ENCODE results near the gene FGGY. TPM values are rescaled to one million over a fixed set of nuclear protein-coding genes. Genes with fewer than 3 reads are reported as not detected.
"Not testable (repeated sequence)": the region's sequence is repeated elsewhere in the genome, so short reads cannot be mapped to it uniquely, and the experiment has no call there.

Gene FGGY
- total RNA-seq, 2 experiments from 2014 or later, result 11.9 to 13.6 TPM

GRCh38 chr1:59353453-59353852 lies 56.6 kb downstream of the FGGY start:
- Mint-ChIP-seq H3K27ac (no peak overlapping the region), H3K9me3 (no peaks in the 10 kb centered on the region), H3K36me3 (ENCODE audit: low read depth) (peaks cover 4% of the 10 kb centered on the region), H3K27me3 (no peaks in the 10 kb centered on the region), H3K4me3 (no peak overlapping the region), H3K4me1 (ENCODE audit: low read depth) (peaks cover 9% of the 10 kb centered on the region)
- no peak for TF ChIP-seq CTCF (IDR thresholded peaks at IDR 0.05)
- ChIA-PET CTCF (no interaction called here), POLR2A (interaction anchor here (0.5 kb wide), 1 partner anchor 387 kb away, joined by 3 read pairs; no protein-coding TSS in a partner anchor)
- ATAC-seq (no peak), DNase-seq (no peak)
- intact Hi-C loops (cut with micrococcal nuclease), result no loop called here

- DNase-seq; POLR2A ChIA-PET; intact Hi-C loops (cut with micrococcal nuclease); H3K4me1 Mint-ChIP-seq (ENCODE audit: low read depth); H3K27me3 Mint-ChIP-seq; H3K36me3 Mint-ChIP-seq (ENCODE audit: low read depth); H3K9me3 Mint-ChIP-seq; CTCF ChIA-PET; ATAC-seq; H3K4me3 Mint-ChIP-seq: not testable (repeated sequence)
- H3K27ac Mint-ChIP-seq, result peak overlapping the region; percentile 75
These were observed 57.3 kb downstream of the FGGY start for GRCh38 chr1:59354239-59354638.

- Mint-ChIP-seq H3K4me3 (no peak overlapping the region), H3K9me3 (no peaks in the 10 kb centered on the region), H3K4me1 (ENCODE audit: low read depth) (peaks cover 9% of the 10 kb centered on the region), H3K27me3 (no peaks in the 10 kb centered on the region), H3K36me3 (ENCODE audit: low read depth) (peaks cover 4% of the 10 kb centered on the region), H3K27ac (peak overlapping the region; percentile 75)
- intact Hi-C loops (cut with micrococcal nuclease), result no loop called here
- DNase-seq (peak; percentile 57), ATAC-seq (peak; percentile 84)
- POLR2A ChIA-PET, result no interaction called here
- no peak for TF ChIP-seq CTCF (IDR thresholded peaks at IDR 0.05)
- CTCF ChIA-PET, result interaction anchor here (1.1 kb wide), 1 partner anchor 13 kb away, joined by 3 read pairs; no protein-coding TSS in a partner anchor
These were observed 57.9 kb downstream of the FGGY start for GRCh38 chr1:59354709-59355337.

GRCh38 chr1:59355361-59355760 lies 58.5 kb downstream of the FGGY start:
- Mint-ChIP-seq H3K27ac (peak overlapping the region; percentile 48), H3K9me3 (no peaks in the 10 kb centered on the region), H3K4me3 (no peak overlapping the region), H3K27me3 (no peaks in the 10 kb centered on the region), H3K36me3 (ENCODE audit: low read depth) (peaks cover 4% of the 10 kb centered on the region), H3K4me1 (ENCODE audit: low read depth) (peaks cover 9% of the 10 kb centered on the region)
- TF ChIP-seq CTCF (IDR thresholded peaks at IDR 0.05), result no peak
- intact Hi-C loops (cut with micrococcal nuclease), result no loop called here
- DNase-seq (no peak), ATAC-seq (peak; percentile 74)
- POLR2A ChIA-PET, result no interaction called here
- CTCF ChIA-PET, result interaction anchor here (1.1 kb wide), 1 partner anchor 13 kb away, joined by 3 read pairs; no protein-coding TSS in a partner anchor

- ATAC-seq, result no peak
- H3K4me3 Mint-ChIP-seq, result no peak overlapping the region
- ChIA-PET POLR2A (no interaction called here), CTCF (interaction anchor here (1.0 kb wide), 1 partner anchor 10 kb away, joined by 3 read pairs; no protein-coding TSS in a partner anchor)
- peaks cover 4% of the 10 kb centered on the region for H3K36me3 Mint-ChIP-seq (ENCODE audit: low read depth)
- peaks cover 9% of the 10 kb centered on the region for H3K4me1 Mint-ChIP-seq (ENCODE audit: low read depth)
- DNase-seq, result no peak
- no peaks in the 10 kb centered on the region for H3K27me3 Mint-ChIP-seq
- TF ChIP-seq CTCF (IDR thresholded peaks at IDR 0.05), result no peak
- H3K9me3 Mint-ChIP-seq, result no peaks in the 10 kb centered on the region
- intact Hi-C loops (cut with micrococcal nuclease), result no loop called here
- no peak overlapping the region for H3K27ac Mint-ChIP-seq
These were observed 59.7 kb downstream of the FGGY start for GRCh38 chr1:59356627-59357026.
